WTC11 (cell line): ENCODE results near the gene IL23A.

Experiments used
- ATF1 ChIP-seq: sonication (generic); formaldehyde crosslinking; IDR thresholded peaks from 2 replicates; pipeline ENCODE4 v1.8.1; 2023; ENCODE audit warnings: mild to moderate bottlenecking, moderate library complexity, missing genetic modification reagents
- ATF3 ChIP-seq: sonication (generic); formaldehyde crosslinking; conservative IDR thresholded peaks from 2 replicates; pipeline ENCODE4 v1.8.1; 2022; ENCODE audit warnings: mild to moderate bottlenecking, missing genetic modification reagents
- CTCF ChIP-seq: fragments of 200-600 bp; IDR thresholded peaks from 2 replicates; pipeline ENCODE4 v1.8.0; 2022; ENCODE audit warnings: antibody characterized with exemption
- FOXJ3 ChIP-seq: sonication (generic); formaldehyde crosslinking; IDR thresholded peaks from 2 replicates; pipeline ENCODE4 v1.9.0; 2021; ENCODE audit warnings: missing genetic modification reagents, mild to moderate bottlenecking, borderline replicate concordance
- IRF2 ChIP-seq: sonication (generic); formaldehyde crosslinking; IDR thresholded peaks from 2 replicates; pipeline ENCODE4 v1.8.0; 2022; ENCODE audit warnings: low read depth, missing genetic modification reagents, borderline replicate concordance
- MLX ChIP-seq: sonication (generic); formaldehyde crosslinking; IDR thresholded peaks from 2 replicates; pipeline ENCODE4 v1.8.1; 2023; ENCODE audit warnings: mild to moderate bottlenecking, missing genetic modification reagents, moderate library complexity
- NFE2L1 ChIP-seq: sonication (generic); formaldehyde crosslinking; IDR thresholded peaks from 2 replicates; pipeline ENCODE4 v1.8.1; 2023; ENCODE audit warnings: missing genetic modification reagents
- SP1 ChIP-seq: sonication (generic); formaldehyde crosslinking; conservative IDR thresholded peaks from 2 replicates; pipeline ENCODE4 v1.8.1; 2022; ENCODE audit warnings: missing genetic modification reagents
- TEAD4 ChIP-seq: sonication (generic); formaldehyde crosslinking; IDR thresholded peaks from 2 replicates; pipeline ENCODE4 v1.8.0; 2022; ENCODE audit warnings: mild to moderate bottlenecking, missing genetic modification reagents
- USF1 ChIP-seq: sonication (generic); formaldehyde crosslinking; IDR thresholded peaks from 2 replicates; pipeline ENCODE4 v1.8.0; 2022; ENCODE audit warnings: mild to moderate bottlenecking, missing genetic modification reagents
- USF2 ChIP-seq: sonication (generic); formaldehyde crosslinking; IDR thresholded peaks from 2 replicates; pipeline ENCODE4 v1.8.1; 2023; ENCODE audit warnings: mild to moderate bottlenecking, missing genetic modification reagents, moderate library complexity
- ZNF138 ChIP-seq: sonication (generic); formaldehyde crosslinking; conservative IDR thresholded peaks from 2 replicates; pipeline ENCODE4 v1.8.1; 2022; ENCODE audit warnings: mild to moderate bottlenecking, moderate library complexity, missing genetic modification reagents
- ZNF317 ChIP-seq: sonication (generic); formaldehyde crosslinking; IDR thresholded peaks from 2 replicates; pipeline ENCODE4 v1.8.1; 2023; ENCODE audit warnings: low read depth, mild to moderate bottlenecking, moderate library complexity, missing genetic modification reagents, borderline replicate concordance
- ZNF671 ChIP-seq: fragments of 250-450 bp; sonication (Bioruptor Pico); IDR thresholded peaks from 2 replicates; pipeline ENCODE4 v1.8.0; 2021; ENCODE audit warnings: mild to moderate bottlenecking

- TF ChIP-seq CTCF (no peak), ZNF317 (CRISPR knock-in tag) (no peak), MLX (CRISPR knock-in tag) (no peak), NFE2L1 (CRISPR knock-in tag) (no peak), IRF2 (no peak), ATF3 (CRISPR knock-in tag) (no peak), SP1 (CRISPR knock-in tag) (no peak), USF1 (CRISPR knock-in tag) (no peak), USF2 (no peak), ZNF138 (CRISPR knock-in tag) (no peak), ZNF671 (CRISPR knock-in tag) (no peak), ATF1 (CRISPR knock-in tag) (no peak), TEAD4 (no peak), FOXJ3 (no peak)
These were observed 10.1 kb downstream of the IL23A start for GRCh38 chr12:56348776-56349175.
